Ovary (tissue), 9 donors: ENCODE data around the gene FAM13A. TPM values are rescaled to one million over a fixed set of nuclear protein-coding genes. Genes with fewer than 3 reads are reported as not detected.
A peak's percentile ranks its signal among the peaks of the same experiment; 100 is the strongest.

Source experiments
- DNase-seq, 5 donors: peaks; one replicate each; pipeline ENCODE4 v3.0.0-alpha.2; 2019 to 2020
- H3K27ac ChIP-seq, 2 donors: fragments of 200-600 bp; one replicate each; pipeline versions ENCODE4 v1.5.1 to v1.8.0; 2019 to 2022
- H3K27me3 ChIP-seq: fragments of 200-600 bp; one replicate; pipeline ENCODE4 v1.8.0; 2022
- H3K36me3 ChIP-seq: fragments of 200-600 bp; sonication (generic); one replicate; pipeline ENCODE4 v1.5.1; 2019
- H3K4me1 ChIP-seq: one replicate; pipeline ENCODE4 v1.8.1; 2013; ENCODE audit warnings: mild to moderate bottlenecking, moderate library complexity; ENCODE audit not compliant: insufficient read depth
- H3K4me3 ChIP-seq: fragments of 200-600 bp; sonication (generic); one replicate; pipeline ENCODE4 v1.5.1; 2017
- H3K9me3 ChIP-seq, 2 donors: fragments of 200-600 bp in 1 of 2; sonication (generic) in 1 of 2; one replicate each; pipeline versions ENCODE4 v1.5.1 to v1.8.1; 2013 to 2019; ENCODE audit warnings: mild to moderate bottlenecking in 1 of 2, moderate library complexity in 1 of 2
- CTCF ChIP-seq, 3 donors: fragments of 450-650 bp in 2 of 3; fragments of 200-600 bp in 1 of 3; IDR thresholded peaks; one replicate each; pipeline versions ENCODE4 v1.5.1 to v1.8.0; 2016 to 2022; ENCODE audit warnings: antibody characterized with exemption in 3 of 3, mild to moderate bottlenecking in 1 of 3
- EP300 ChIP-seq: sonication (generic); formaldehyde crosslinking; IDR thresholded peaks from one replicate; pipeline ENCODE4 v1.6.1; 2017; ENCODE audit warnings: antibody characterized with exemption
- POLR2A ChIP-seq: fragments of 450-650 bp; IDR thresholded peaks from one replicate; pipeline ENCODE4 v1.6.1; 2017; ENCODE audit warnings: antibody characterized with exemption, mild to moderate bottlenecking, moderate library complexity
- WGBS, 3 donors: extraction: QIAGEN DNeasy Blood & Tissue Kit in 1 of 3; methylation state at CpG; one replicate each; pipeline versions ENCODE4 v1.1.5 to v1.1.7; 2013 to 2017; 5-methylcytosine and 5-hydroxymethylcytosine counted together
- intact Hi-C, 4 donors: fragments of 100-400 bp; cut with DNase I; formaldehyde crosslinking; loops; one replicate each; pipeline versions ENCODE4 v1.11.0 to v1.15.1; 2022 to 2023
- polyA plus RNA-seq, 2 donors: library from polyadenylated mRNA; stranded (reverse); fragments of 200-250 nt in 1 of 2; fragments of 350-450 nt in 1 of 2; fragmentation: Illumina TruSeq in 1 of 2; extraction: RNeasy Lipid Tissue Mini Kit (QIAGEN cat#74804) in 1 of 2; gene quantifications; one replicate each; pipeline ENCODE4 v1.2.3, GENCODE V29; 2013 to 2014
- total RNA-seq, 7 donors: library from RNA; depleted of rRNA in 2 of 7; stranded (reverse); fragments of >200 nt in 2 of 7; fragmentation: NEBNext Ultra II Directional in 3 of 7; extraction: Animal tissue kit (Norgen Biotek cat#: 25700) in 3 of 7; gene quantifications; one replicate each; pipeline versions ENCODE4 v1.1.0 to v1.2.4, GENCODE V29; 2016 to 2023
- donor health status: DM: no; HTN: no; CAD: no; lungs with moderate emphysema.
- donor health status: DM: no; HTN: no; CAD: no.
- donor health status: Bipolar disorder and iron deficiency.
- donor health status: DM: yes; HTN: yes; CAD: no.
- donor health status: DM: no; HTN: no; CAD: no.
- donor health status: DM: yes; HTN: yes; CAD: no.

The FAM13A gene
- total and polyA plus RNA-seq, 9 donors, result 16.7 to 51.8 (median 38.0) TPM

GRCh38 chr4:89024051-89024675, 32.8 kb downstream of the FAM13A start:
- Histone ChIP-seq H3K27ac (no peak overlapping the region), H3K36me3 (no peaks in the 10 kb centered on the region), H3K9me3 (no peaks in the 10 kb centered on the region), H3K4me1 (no peaks in the 10 kb centered on the region), H3K4me3 (no peak overlapping the region), H3K27me3 (no peaks in the 10 kb centered on the region)
- WGBS, 3 donors, result 28 to 36% (median 29%) methylated on average over 4 of the region's 4 CpGs
- TF ChIP-seq EP300 (no peak), CTCF (IDR thresholded peaks at IDR 0.05) (peak; percentile 50 to 92 (median 76))
- intact Hi-C loops, result loop anchor here in 3 of 4 donors (2.0 to 10.0 kb wide), 6 partner anchors 202 to 497 kb away; no protein-coding TSS in a partner anchor
- DNase-seq, result peak in 3 of 5 donors; percentile 15 to 75 (median 52)

DNA sequence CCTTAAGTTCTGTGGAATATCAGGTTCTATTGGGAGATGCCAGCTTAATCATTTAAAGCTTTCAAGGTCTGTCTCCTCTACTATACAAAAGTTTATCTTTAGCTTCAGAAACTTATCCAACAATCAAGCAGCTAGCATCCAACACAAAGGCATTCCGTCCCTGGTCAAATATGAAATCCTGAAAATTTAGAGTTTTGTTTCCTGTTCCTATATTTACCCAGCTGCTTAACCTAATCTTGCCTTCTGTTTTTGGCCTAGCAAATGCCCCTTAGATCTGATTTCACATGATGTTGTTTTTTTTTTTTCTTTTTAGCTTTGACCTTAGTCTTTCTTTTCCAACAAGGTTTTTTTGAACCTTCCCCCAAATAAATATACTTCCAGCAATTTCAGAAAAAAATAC, 33.8 kb downstream of the FAM13A start:
- no peak for TF ChIP-seq EP300
- TF ChIP-seq POLR2A, result no peak
- TF ChIP-seq CTCF (IDR thresholded peaks at IDR 0.05), result no peak
- 57 to 93% (median 84%) methylated on average over 1 of the region's 1 CpG for WGBS, 3 donors
- intact Hi-C loops, result loop anchor here in 3 of 4 donors (5.0 to 10.0 kb wide), 5 partner anchors 201 to 496 kb away; no protein-coding TSS in a partner anchor
- Histone ChIP-seq H3K9me3 (no peaks in the 10 kb centered on the region), H3K27ac (no peak overlapping the region), H3K36me3 (no peaks in the 10 kb centered on the region), H3K4me3 (no peak overlapping the region), H3K4me1 (no peaks in the 10 kb centered on the region), H3K27me3 (no peaks in the 10 kb centered on the region)
- DNase-seq, result no peak

- no peak for TF ChIP-seq EP300
- TF ChIP-seq CTCF (IDR thresholded peaks at IDR 0.05), result no peak
- no peak for TF ChIP-seq POLR2A
- no peaks in the 10 kb centered on the region for H3K4me1 ChIP-seq
- 80 to 85% (median 80%) methylated on average over 7 of the region's 7 CpGs for WGBS, 3 donors
- no peaks in the 10 kb centered on the region for H3K27me3 ChIP-seq
- intact Hi-C loops, result loop anchor here in 3 of 4 donors (5.0 to 10.0 kb wide), 5 partner anchors 200 to 495 kb away; no protein-coding TSS in a partner anchor
- H3K27ac ChIP-seq, result no peak overlapping the region
- H3K4me3 ChIP-seq, result no peak overlapping the region
- no peaks in the 10 kb centered on the region for H3K9me3 ChIP-seq
- DNase-seq, result no peak
- no peaks in the 10 kb centered on the region for H3K36me3 ChIP-seq
Observed at GRCh38 chr4:89022426-89023128, 34.4 kb downstream of the FAM13A start.

DNA sequence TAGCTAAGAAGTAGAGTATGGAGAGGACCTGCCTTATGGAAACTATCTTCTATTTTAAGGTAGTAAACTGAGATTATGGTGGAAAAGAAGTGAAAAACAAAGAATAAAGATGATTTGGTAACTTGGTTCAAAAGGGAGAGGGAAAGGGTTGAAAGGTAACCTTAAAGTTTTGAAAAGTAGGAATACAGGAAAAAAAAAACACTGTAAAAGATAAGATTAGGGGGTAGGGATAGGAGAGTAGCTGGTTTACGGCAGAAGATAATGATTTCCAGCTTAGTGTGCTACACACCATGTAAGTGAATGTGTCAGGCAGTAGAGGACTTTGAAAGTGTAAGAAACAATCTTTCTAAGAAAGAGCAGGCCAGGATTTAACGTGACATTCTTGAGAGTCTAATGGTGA, 35.3 kb downstream of the FAM13A start:
- TF ChIP-seq CTCF (IDR thresholded peaks at IDR 0.05) (no peak), EP300 (no peak), POLR2A (no peak)
- no peaks in the 10 kb centered on the region for H3K4me1 ChIP-seq
- no peaks in the 10 kb centered on the region for H3K36me3 ChIP-seq
- DNase-seq, result no peak
- intact Hi-C loops, result loop anchor here in 3 of 4 donors (5.0 to 10.0 kb wide), 5 partner anchors 199 to 494 kb away; no protein-coding TSS in a partner anchor
- H3K27me3 ChIP-seq, result no peaks in the 10 kb centered on the region
- H3K27ac ChIP-seq, result no peak overlapping the region
- no peaks in the 10 kb centered on the region for H3K9me3 ChIP-seq
- no peak overlapping the region for H3K4me3 ChIP-seq
- WGBS, 3 donors, result 59 to 73% (median 73%) methylated on average over 2 of the region's 2 CpGs
